Brain microvascular endothelial cell (primary cell): ENCODE measurements around the gene CLEC2L.

Experiments used
- DNase-seq: peaks from one replicate; pipeline ENCODE4 v3.0.0-alpha.2; 2020
- H3K27ac ChIP-seq: fragments of 250-450 bp; sonication (Bioruptor Pico); 2 replicates; pipeline ENCODE4 v1.5.1; 2020; ENCODE audit warnings: mild to moderate bottlenecking, moderate library complexity
- H3K27me3 ChIP-seq: fragments of 250-450 bp; sonication (Bioruptor Pico); replicated peaks from 2 replicates; pipeline ENCODE4 v1.5.1; 2020; ENCODE audit warnings: mild to moderate bottlenecking
- H3K36me3 ChIP-seq: fragments of 250-450 bp; sonication (Bioruptor Pico); replicated peaks from 2 replicates; pipeline ENCODE4 v1.5.1; 2020; ENCODE audit warnings: mild to moderate bottlenecking
- H3K4me3 ChIP-seq: 2 replicates; pipeline ENCODE4 v1.5.1; 2011; ENCODE audit warnings: low read depth, mild to moderate bottlenecking, control low read depth, low read length, moderate library complexity
- CTCF ChIP-seq: IDR thresholded peaks from 2 replicates; pipeline ENCODE4 v1.5.1; 2011; ENCODE audit warnings: low read depth, mild to moderate bottlenecking, moderate library complexity, low read length, control low read depth, inconsistent platforms; ENCODE audit errors: missing control alignments
- in situ Hi-C: cut with HindIII; loops from 2 replicates; pipeline ENCODE4 v1.10.0; 2017; ENCODE audit warnings: low sequenced_read_pairs, low pct_ligation_motif_present

The CLEC2L gene

GRCh38 chr7:139482662-139483466 lies 40.6 kb upstream of the CLEC2L start:
- Histone ChIP-seq H3K36me3 (no peaks in the 10 kb centered on the region), H3K27me3 (peaks cover 29% of the 10 kb centered on the region), H3K27ac (no peak overlapping the region), H3K4me3 (no peak overlapping the region)
- no peak for TF ChIP-seq CTCF
- in situ Hi-C loops, result no loop called here
- no peak for DNase-seq

- in situ Hi-C loops, result no loop called here
Measured at GRCh38 chr7:139487366-139488080, 36.0 kb upstream of the CLEC2L start.

GRCh38 chr7:139488810-139489209 lies 34.7 kb upstream of the CLEC2L start:
- no peak for TF ChIP-seq CTCF
- no peaks in the 10 kb centered on the region for H3K36me3 ChIP-seq
- peaks cover 2% of the 10 kb centered on the region for H3K27me3 ChIP-seq
- in situ Hi-C loops, result no loop called here
- no peak overlapping the region for H3K27ac ChIP-seq
- no peak for DNase-seq
- H3K4me3 ChIP-seq, result no peak overlapping the region

More at GRCh38 chr7:139487366-139488080, 36.0 kb upstream of the CLEC2L start:
- Histone ChIP-seq H3K27me3 (peaks cover 15% of the 10 kb centered on the region), H3K27ac (no peak overlapping the region), H3K4me3 (no peak overlapping the region), H3K36me3 (no peaks in the 10 kb centered on the region)
- no peak for DNase-seq
- no peak for TF ChIP-seq CTCF

DNA sequence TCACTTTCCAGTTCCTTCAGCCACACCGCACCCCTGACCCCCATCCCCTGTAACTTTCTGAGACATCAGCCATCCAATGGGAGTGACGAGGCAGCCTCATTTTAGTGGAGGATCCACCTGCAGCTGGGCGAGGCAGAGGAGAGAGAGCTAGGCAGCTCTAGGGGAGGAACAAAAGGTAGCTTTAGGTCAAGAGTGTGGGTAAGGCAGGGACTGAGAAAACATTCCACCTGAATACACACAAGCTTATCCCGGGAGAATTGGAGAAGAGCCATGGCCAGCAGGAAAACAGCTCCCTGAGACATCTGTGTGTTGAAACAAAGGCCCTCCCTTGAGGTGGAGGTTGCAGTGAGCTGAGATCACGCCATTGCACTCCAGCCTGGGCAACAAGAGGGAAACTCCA lies 33.4 kb upstream of the CLEC2L start:
- Histone ChIP-seq H3K27me3 (peaks cover 6% of the 10 kb centered on the region), H3K27ac (no peak overlapping the region), H3K4me3 (no peak overlapping the region), H3K36me3 (no peaks in the 10 kb centered on the region)
- no peak for DNase-seq
- no peak for TF ChIP-seq CTCF
- in situ Hi-C loops, result no loop called here

DNA sequence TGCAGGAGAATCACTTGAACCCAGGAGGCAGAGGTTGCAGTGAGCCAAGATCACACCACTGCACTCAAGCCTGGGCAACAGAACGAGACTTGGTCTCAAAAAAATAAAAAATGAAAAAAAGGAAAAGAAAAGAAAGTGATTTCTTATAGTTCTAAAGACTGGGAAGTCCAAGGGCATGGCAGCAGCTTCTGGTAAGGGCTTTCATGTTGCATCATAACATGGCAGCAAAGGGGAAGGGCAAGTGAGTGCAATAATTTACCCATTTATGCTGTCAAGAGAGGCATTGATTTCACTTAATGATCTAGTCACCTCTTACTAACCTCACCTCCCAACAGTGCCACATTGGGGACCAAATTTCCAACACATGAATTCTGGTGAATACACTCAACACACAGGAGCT lies 31.2 kb upstream of the CLEC2L start:
- Histone ChIP-seq H3K27me3 (peaks cover 6% of the 10 kb centered on the region), H3K27ac (no peak overlapping the region), H3K36me3 (no peaks in the 10 kb centered on the region), H3K4me3 (no peak overlapping the region)
- no peak for DNase-seq
- in situ Hi-C loops, result no loop called here
- TF ChIP-seq CTCF, result no peak
